Activated CD4-positive, alpha-beta T cell treated with anti-CD3 and anti-CD28 coated beads, Interleukin-2, amount 10 ng/mL, durations not matched to agents 7 days and 5 days (primary cell): ENCODE data around the gene THOC1. TPM values are rescaled to one million over a fixed set of nuclear protein-coding genes. Genes with fewer than 3 reads are reported as not detected.

Experiments used
- CTCF ChIA-PET: fragments of 350-600 bp; sonication (Branson Sonifier 250); formaldehyde crosslinking; loops from one replicate; lab custom pipeline; 2021; ENCODE audit warnings: antibody characterized with exemption; lab: Charles Lee
- POLR2A ChIA-PET: fragments of 350-600 bp; sonication (Branson Sonifier 250); formaldehyde crosslinking; loops from one replicate; lab custom pipeline; 2021; ENCODE audit warnings: antibody characterized with exemption; lab: Charles Lee
- DNase-seq: peaks from one replicate; pipeline ENCODE4 v3.0.0-alpha.2; 2020
- H3K27ac Mint-ChIP-seq: one replicate; pipeline ENCODE4 v1.8.0; 2021; ENCODE audit warnings: mild to moderate bottlenecking, moderate library complexity, mixed read lengths
- H3K27me3 Mint-ChIP-seq: one replicate; pipeline ENCODE4 v1.8.0; 2021; ENCODE audit warnings: mixed read lengths
- H3K36me3 Mint-ChIP-seq: one replicate; pipeline ENCODE4 v1.8.0; 2021; ENCODE audit warnings: low read depth, mixed read lengths
- H3K4me1 Mint-ChIP-seq: one replicate; pipeline ENCODE4 v1.8.0; 2021; ENCODE audit warnings: mixed read lengths
- H3K4me3 Mint-ChIP-seq: one replicate; pipeline ENCODE4 v1.8.0; 2021; ENCODE audit warnings: mild to moderate bottlenecking, moderate library complexity, mixed read lengths
- H3K9me3 Mint-ChIP-seq: one replicate; pipeline ENCODE4 v1.8.0; 2021; ENCODE audit warnings: mixed read lengths
- total RNA-seq, 2 experiments: library from RNA; stranded (reverse); gene quantifications; one replicate each; pipeline ENCODE4 v1.2.3, GENCODE V29; 2021

THOC1 gene
- total RNA-seq, 2 experiments from 2014 or later, result 46.7 to 55.9 TPM

DNA sequence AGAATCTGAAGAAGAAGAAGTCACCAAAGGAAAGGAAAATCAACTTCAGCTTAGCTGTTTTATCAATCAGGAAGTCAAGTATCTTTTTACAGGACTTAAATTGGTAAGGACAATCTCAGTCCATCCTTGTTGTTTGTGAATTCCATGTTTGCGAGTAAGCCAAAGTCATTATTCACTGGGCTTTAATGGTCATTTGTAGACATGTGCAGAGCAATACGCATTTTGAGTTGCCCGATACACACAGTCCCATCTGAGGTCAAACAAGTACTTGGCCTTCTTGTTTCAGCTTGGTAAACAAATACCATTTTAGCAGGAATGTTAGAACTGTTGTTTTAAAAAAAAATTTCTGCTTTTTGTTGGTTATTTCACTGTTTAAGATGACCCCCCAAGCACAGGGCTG, 68.6 kb downstream of the THOC1 start:
- peaks cover 36% of the 10 kb centered on the region for H3K36me3 Mint-ChIP-seq
- no peak overlapping the region for H3K4me3 Mint-ChIP-seq
- peaks cover 5% of the 10 kb centered on the region for H3K4me1 Mint-ChIP-seq
- CTCF ChIA-PET, result interaction anchor here (0.6 kb wide), 1 partner anchor 13 kb away, joined by 3 read pairs; no protein-coding TSS in a partner anchor
- no peak overlapping the region for H3K27ac Mint-ChIP-seq
- H3K9me3 Mint-ChIP-seq, result no peaks in the 10 kb centered on the region
- POLR2A ChIA-PET, result no interaction called here
- no peaks in the 10 kb centered on the region for H3K27me3 Mint-ChIP-seq
- DNase-seq, result no peak

GRCh38 chr18:195651-196050, 72.2 kb downstream of the THOC1 start:
- peaks cover 30% of the 10 kb centered on the region for H3K36me3 Mint-ChIP-seq
- CTCF ChIA-PET, result interaction anchor here (0.6 to 0.7 kb wide), 2 partner anchors 12 to 36 kb away, joined by 3 read pairs; no protein-coding TSS in a partner anchor
- no peak overlapping the region for H3K4me3 Mint-ChIP-seq
- H3K27ac Mint-ChIP-seq, result no peak overlapping the region
- POLR2A ChIA-PET, result no interaction called here
- H3K4me1 Mint-ChIP-seq, result no peaks in the 10 kb centered on the region
- H3K27me3 Mint-ChIP-seq, result no peaks in the 10 kb centered on the region
- no peaks in the 10 kb centered on the region for H3K9me3 Mint-ChIP-seq
- no peak for DNase-seq

GRCh38 chr18:192801-193200, 75.0 kb downstream of the THOC1 start:
- POLR2A ChIA-PET, result no interaction called here

GRCh38 chr18:191725-192124, 76.1 kb downstream of the THOC1 start:
- Mint-ChIP-seq H3K4me3 (no peak overlapping the region), H3K9me3 (no peaks in the 10 kb centered on the region), H3K27me3 (no peaks in the 10 kb centered on the region), H3K36me3 (peaks cover 17% of the 10 kb centered on the region), H3K4me1 (no peaks in the 10 kb centered on the region), H3K27ac (no peak overlapping the region)
- ChIA-PET POLR2A (no interaction called here), CTCF (no interaction called here)
- DNase-seq, result no peak

More at GRCh38 chr18:192801-193200, 75.0 kb downstream of the THOC1 start:
- Mint-ChIP-seq H3K9me3 (no peaks in the 10 kb centered on the region), H3K4me1 (no peaks in the 10 kb centered on the region), H3K36me3 (peaks cover 23% of the 10 kb centered on the region), H3K4me3 (no peak overlapping the region), H3K27me3 (no peaks in the 10 kb centered on the region), H3K27ac (no peak overlapping the region)
- no peak for DNase-seq
- CTCF ChIA-PET, result no interaction called here

- H3K27me3 Mint-ChIP-seq, result no peaks in the 10 kb centered on the region
- no peak for DNase-seq
- H3K4me1 Mint-ChIP-seq, result no peaks in the 10 kb centered on the region
- POLR2A ChIA-PET, result no interaction called here
- no peak overlapping the region for H3K4me3 Mint-ChIP-seq
- no peaks in the 10 kb centered on the region for H3K9me3 Mint-ChIP-seq
- H3K27ac Mint-ChIP-seq, result no peak overlapping the region
- H3K36me3 Mint-ChIP-seq, result peaks cover 19% of the 10 kb centered on the region
- CTCF ChIA-PET, result no interaction called here
These were observed 78.6 kb downstream of the THOC1 start for GRCh38 chr18:189254-189653.

DNA sequence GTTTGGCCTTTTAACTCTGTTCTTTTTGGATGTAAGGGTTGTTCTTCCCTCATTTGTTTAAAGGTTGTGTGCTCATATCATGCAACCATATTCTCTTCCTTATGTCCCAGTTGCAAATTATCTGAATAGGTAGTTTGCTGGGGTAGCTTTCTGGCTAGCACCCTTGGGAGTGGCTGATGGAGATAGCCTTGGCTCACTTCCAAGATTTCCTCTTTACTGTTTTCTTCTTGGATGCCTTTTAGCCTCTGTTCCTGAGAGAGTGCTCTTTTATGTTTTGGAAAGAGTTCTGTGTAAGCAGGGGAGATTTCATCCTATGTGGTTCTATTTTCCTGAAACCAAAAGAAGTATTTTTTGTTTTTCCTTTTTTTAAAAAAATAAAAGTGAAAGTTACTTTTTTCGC, 84.1 kb downstream of the THOC1 start:
- H3K36me3 Mint-ChIP-seq, result peaks cover 28% of the 10 kb centered on the region
- H3K4me3 Mint-ChIP-seq, result no peak overlapping the region
- H3K9me3 Mint-ChIP-seq, result no peaks in the 10 kb centered on the region
- ChIA-PET POLR2A (no interaction called here), CTCF (no interaction called here)
- no peaks in the 10 kb centered on the region for H3K27me3 Mint-ChIP-seq
- H3K27ac Mint-ChIP-seq, result no peak overlapping the region
- H3K4me1 Mint-ChIP-seq, result peaks cover 18% of the 10 kb centered on the region
- no peak for DNase-seq

DNA sequence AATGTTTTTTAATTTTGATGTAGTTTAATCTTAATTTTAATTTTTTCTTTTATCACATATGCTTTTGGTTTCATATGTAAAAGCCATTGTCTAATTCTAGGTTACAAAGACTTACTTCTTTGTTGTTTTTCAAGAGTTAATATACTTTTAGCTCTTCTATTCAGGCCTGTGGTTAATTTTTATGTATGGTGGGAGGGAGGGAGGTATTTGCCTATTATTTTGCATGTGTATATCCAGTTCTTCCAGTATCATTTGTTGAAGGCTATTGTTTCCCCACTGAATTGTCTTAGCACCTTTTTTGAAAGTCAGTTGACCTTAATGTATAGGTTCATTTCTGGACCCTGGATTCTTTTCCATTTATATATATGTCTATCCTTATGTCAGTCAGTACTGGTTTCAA, 86.1 kb downstream of the THOC1 start:
- CTCF ChIA-PET, result interaction anchor here (0.6 to 1.1 kb wide), 2 partner anchors 16 to 34 kb away, joined by 3 to 4 read pairs; no protein-coding TSS in a partner anchor
- POLR2A ChIA-PET, result no interaction called here

GRCh38 chr18:179499-179898, 88.3 kb downstream of the THOC1 start:
- no peak for DNase-seq
- Mint-ChIP-seq H3K27ac (no peak overlapping the region), H3K4me1 (peaks cover 24% of the 10 kb centered on the region), H3K4me3 (no peak overlapping the region), H3K27me3 (no peaks in the 10 kb centered on the region), H3K36me3 (peaks cover 33% of the 10 kb centered on the region), H3K9me3 (no peaks in the 10 kb centered on the region)
- CTCF ChIA-PET, result interaction anchor here (0.6 to 0.7 kb wide), 2 partner anchors 391 to 744 kb away, joined by 3 read pairs; no protein-coding TSS in a partner anchor
- POLR2A ChIA-PET, result no interaction called here

More for the DNA sequence above, 86.1 kb downstream of the THOC1 start:
- H3K36me3 Mint-ChIP-seq, result peaks cover 33% of the 10 kb centered on the region
- H3K9me3 Mint-ChIP-seq, result no peaks in the 10 kb centered on the region
- no peak overlapping the region for H3K4me3 Mint-ChIP-seq
- DNase-seq, result no peak
- no peaks in the 10 kb centered on the region for H3K27me3 Mint-ChIP-seq
- peaks cover 24% of the 10 kb centered on the region for H3K4me1 Mint-ChIP-seq
- H3K27ac Mint-ChIP-seq, result peak overlapping the region; percentile 31

GRCh38 chr18:172361-172760, 95.5 kb downstream of the THOC1 start:
- POLR2A ChIA-PET, result no interaction called here
- Mint-ChIP-seq H3K4me1 (peaks cover 2% of the 10 kb centered on the region), H3K9me3 (no peaks in the 10 kb centered on the region), H3K27me3 (no peaks in the 10 kb centered on the region), H3K27ac (no peak overlapping the region), H3K36me3 (peaks cover 30% of the 10 kb centered on the region), H3K4me3 (no peak overlapping the region)
- DNase-seq, result no peak
- CTCF ChIA-PET, result interaction anchor here (0.6 to 1.8 kb wide), 3 partner anchors 40 to 57 kb away, joined by 3 to 4 read pairs (median 3); no protein-coding TSS in a partner anchor

Other genes starting within 250 kb of the THOC1 start
- not detected for gene TUBB8B, start 218.4 kb downstream of the THOC1 start, total RNA-seq
- gene USP14, start 109.5 kb downstream of the THOC1 start, total RNA-seq, result 10 to 100 TPM; 67.4 to 82.5 TPM
- not detected for gene COLEC12, start 232.7 kb upstream of the THOC1 start, total RNA-seq